Stimulated activated CD8-positive, alpha-beta memory T cell treated with anti-CD3 and anti-CD28 coated beads, Interleukin-4, amount 100 ng/mL, for 24 hours (primary cell): ENCODE data around the gene NACAD.
"Not testable (repeated sequence)": the region's sequence is repeated elsewhere in the genome, so short reads cannot be mapped to it uniquely, and the experiment has no call there.

Experiments used
- DNase-seq: peaks from one replicate; pipeline ENCODE4 v3.0.0-alpha.2; 2020; ENCODE audit warnings: low read depth

NACAD gene

DNA sequence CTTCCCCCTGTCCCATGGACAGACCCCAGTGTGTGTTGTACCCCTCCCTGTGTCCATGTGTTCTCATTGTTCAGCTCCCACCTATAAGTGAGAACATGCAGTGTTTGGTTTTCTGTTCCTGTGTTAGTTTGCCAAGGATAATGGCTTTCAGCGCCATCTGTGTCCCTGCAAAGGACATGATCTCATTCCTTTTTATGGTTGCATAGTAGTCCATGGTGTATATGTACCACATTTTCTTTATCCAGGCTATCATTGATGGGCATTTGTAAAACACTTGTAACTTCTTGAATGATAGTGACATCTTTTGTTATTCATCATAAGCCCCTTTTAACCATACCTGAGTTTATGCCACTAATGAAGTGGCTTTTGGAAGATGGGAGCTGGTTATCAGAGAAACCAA, 25.5 kb upstream of the NACAD start:
- DNase-seq = not testable (repeated sequence)

- no peak for DNase-seq
Observed at GRCh38 chr7:45112648-45113047, 23.9 kb upstream of the NACAD start.

GRCh38 chr7:45111298-45112223, 22.8 kb upstream of the NACAD start, which contains the start of gene TBRG4:
TBRG4 (minus strand) TSS chr7:45111697; CDS start chr7:45109237, 2,460 bp downstream.
- peak; percentile 94 for DNase-seq

DNA sequence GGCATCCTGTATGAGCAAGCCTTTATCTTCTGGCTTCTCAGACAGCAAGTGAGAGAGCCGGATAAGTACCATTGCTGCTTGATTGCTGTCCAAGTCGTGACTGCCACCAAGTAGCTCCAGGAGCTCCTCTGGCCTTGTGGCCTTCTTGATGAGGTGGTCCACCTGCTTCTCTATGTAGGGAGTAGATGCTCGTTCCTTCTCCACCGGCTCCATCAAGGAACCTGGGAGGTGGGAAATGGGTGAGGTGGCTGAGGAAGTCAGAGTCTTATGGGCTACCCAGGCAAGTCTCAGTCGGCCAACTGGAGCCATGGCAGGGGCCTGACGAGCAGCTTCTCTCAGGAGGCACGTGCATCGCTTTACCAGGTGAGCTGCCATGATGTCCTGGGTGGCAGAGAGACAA, 20.1 kb upstream of the NACAD start:
- no peak for DNase-seq

DNA sequence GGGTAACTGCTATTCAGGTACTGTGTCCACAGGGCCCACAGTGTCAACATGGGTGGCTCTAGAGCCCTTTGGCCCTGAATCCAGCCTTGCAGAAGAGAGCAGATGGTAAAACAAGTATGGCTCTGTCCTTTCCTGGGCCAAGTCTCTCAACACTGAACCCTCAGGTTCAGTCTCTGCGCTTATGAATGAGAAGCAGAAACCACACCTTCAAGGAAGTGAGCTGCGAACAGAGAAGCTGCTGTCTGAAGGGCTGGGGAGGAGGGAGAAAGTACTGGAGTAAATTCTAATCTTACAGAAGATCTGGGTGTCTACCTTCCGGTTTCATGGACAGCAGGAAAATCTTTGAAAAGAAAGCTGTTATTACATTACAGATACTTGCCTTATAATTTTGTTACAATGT, 18.6 kb upstream of the NACAD start:
- no peak for DNase-seq

DNA sequence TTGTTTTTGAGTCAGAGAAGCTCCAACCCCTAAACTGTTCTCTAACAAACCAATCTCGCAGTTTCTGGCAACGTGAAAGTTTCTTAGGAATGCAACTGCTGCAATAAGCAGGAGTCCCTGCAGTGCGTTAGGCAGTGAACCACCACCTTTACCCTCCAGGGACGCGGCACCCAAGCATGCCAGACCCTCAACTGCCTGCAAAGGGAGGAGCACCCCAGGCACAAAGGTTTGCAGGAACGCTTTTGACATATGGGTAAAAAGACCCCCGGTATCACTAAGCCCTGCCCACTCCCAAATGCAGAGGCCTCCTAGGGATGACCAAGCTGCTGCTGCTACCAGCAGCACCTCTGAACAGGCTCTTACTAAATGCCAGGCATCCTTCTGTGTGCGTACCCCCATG, 18.1 kb upstream of the NACAD start:
- DNase-seq = no peak

GRCh38 chr7:45105588-45106188, 16.9 kb upstream of the NACAD start:
- no peak for DNase-seq

DNA sequence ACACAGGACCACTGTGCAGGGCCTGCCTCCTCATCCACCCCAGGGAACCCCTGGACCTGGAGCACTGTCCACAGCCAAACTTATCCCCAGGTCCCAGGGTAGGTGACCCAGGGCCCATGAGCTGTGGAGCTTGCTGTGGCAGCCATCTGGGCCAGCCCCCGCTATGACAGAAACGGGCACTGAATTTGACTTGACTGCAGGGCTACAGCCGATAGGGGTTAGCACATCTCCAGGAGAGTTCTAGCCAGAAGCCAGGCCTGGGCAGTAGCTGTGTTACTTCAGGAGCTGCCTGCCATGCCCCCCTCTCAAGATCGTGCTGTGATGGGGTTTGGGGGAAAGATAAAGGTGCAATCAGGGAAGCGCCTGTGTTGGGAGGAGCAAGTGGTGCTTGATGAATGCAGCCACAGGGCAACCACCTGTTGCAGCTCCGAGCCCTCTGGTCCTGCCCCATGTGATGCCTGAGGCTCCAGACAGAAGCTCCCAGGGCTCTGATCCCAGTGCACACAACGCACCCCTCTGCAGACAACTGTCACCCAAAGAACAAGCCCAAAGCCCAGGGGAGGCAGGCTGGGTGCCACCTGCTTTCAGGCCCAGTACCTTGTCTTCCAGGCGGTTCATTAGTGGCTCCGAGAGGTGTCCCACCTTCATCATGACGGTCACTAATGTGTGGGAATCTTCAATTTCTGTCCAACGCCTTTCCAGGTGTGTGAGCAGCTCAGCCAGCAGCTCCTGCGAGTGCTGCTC, 16.2 kb upstream of the NACAD start:
- no peak for DNase-seq

GRCh38 chr7:45103958-45104843, 15.4 kb upstream of the NACAD start:
- no peak for DNase-seq

GRCh38 chr7:45102785-45103712, 14.3 kb upstream of the NACAD start:
- no peak for DNase-seq

- DNase-seq = no peak
Observed at GRCh38 chr7:45101748-45102147, 13.0 kb upstream of the NACAD start.

DNA sequence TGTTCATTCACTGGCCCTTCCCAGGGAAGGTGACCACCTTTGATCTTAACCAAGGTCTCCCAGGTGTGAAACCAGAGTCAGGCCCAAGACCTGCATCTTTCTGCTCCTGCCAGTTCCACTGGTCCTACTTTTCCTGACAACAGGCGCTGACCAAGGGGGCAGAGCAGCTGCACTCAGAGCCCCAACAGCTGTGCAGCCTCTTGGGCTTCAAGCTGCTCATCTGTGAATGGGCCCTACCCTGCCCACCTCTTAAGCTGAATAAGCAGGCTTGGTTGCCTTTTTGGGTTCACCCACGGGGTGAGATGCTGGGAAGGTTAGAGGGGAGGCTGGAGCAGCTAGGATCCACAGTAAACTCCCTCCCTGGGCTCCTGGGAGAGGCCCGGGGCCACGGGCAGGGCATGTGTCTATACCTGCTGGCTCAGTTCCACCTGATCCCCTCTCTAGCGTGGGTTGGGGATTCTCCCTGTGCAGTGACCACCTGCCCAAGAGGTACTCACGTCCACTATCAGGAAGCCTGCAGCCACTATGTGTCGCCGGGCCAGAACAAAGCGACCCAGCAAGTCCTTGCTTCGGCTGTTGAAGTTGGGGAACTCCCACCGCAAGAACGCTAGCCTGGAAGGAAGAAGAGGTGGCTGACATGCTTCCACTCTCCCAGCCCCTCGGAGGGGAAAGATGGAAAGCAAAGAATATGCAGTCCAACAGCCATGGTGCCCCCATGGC, 12.2 kb upstream of the NACAD start:
- no peak for DNase-seq

- no peak for DNase-seq
Observed at GRCh38 chr7:45099891-45100760, 11.4 kb upstream of the NACAD start.

- DNase-seq = no peak
Observed at GRCh38 chr7:45098983-45099839, 10.4 kb upstream of the NACAD start.

DNA sequence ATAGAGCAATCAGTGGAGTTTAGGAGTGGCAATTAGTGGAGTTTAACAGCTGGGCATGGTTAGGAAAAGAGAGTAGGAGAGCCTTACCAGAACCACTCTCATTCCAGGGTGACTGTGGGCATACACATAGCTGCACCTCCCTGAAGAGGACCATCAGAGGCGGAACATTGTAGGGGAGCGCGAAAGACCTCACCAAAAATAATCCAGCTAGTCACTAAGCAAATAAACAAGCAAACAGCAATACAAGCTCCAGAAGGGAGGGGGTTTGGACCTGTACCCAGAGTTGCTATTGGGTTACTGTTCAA, 4.1 kb upstream of the NACAD start:
- DNase-seq = no peak

DNA sequence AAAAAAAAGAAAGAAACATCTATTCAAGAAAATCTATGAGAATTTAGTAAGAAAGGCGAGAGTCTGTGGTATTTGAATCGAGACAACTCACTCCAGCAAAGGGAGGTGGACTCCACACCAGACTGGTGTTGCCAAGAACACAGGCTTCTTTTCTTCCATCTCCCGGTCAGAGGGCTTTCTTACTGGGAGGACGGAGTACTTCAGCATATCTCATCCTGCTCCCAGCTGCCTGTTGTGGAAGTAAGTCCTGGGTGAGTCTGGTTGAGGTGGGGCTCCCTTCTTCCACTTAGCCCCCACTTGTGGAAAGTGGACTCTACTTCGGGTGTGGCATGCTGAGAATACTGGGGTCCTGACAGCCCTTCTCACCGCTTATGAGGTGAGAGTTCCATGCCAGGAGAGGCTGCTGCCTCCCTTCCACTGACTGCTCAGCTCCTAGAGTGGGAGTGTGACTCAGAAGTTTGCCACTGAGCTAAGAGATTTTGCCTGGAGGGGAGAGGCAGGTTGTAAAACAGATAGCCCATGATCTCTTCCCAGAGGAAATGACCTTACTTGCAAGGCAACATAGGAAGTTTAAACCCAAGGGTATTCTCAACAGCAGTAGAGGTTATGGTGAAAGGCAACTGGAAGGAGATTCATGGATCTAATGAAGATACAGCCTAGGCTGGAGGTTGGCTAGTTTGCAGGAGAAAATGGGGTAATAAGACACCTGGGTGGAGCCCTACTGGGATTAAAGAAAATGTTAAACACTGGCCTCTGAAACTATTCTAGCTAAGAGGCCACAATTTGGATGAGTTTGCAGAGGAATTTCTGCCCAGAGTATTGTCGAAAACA, 3.5 kb upstream of the NACAD start:
- DNase-seq = no peak

DNA sequence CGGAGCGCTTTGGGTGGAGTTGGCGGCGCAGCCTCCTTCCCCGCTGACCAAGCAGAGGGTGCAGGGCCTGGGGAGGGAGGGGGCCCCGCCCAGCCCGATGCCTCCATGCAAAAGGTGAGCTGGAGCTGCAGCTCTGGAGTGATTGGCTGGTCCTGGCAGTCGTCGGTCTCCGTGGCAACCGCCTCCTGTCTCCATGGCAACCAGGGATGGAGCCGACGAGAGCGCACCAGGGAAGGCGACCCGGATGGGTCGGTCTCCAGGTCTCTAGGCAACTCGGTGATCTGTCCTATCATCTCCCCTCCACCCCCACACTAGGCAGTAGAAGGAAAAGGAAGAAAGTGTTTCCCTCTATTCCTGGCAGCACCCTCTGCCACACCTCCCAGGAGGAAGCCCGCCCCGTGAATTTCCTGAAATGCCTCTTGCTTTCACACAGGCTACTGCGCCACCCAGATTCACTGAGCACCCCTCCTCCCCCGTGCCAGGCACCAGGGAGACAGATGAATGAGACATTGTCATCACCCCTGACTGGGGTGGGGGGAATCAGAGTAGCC, 647 bp upstream of the NACAD start:
- peak; percentile 57 for DNase-seq
